Erythroblast (primary cell): ENCODE measurements around the gene CACNB1.
A peak's percentile ranks its signal among the peaks of the same experiment; 100 is the strongest.

Experiments
- DNase-seq, 2 experiments: peaks; one replicate each; lab custom pipeline; 2025; lab: John Stamatoyannopoulos, UW
- GATA1 ChIP-seq: IDR thresholded peaks from 2 replicates; pipeline ENCODE4 v1.6.1; 2011; ENCODE audit warnings: low read depth, mild to moderate bottlenecking, control low read depth, low read length, moderate library complexity
- POLR2A ChIP-seq: IDR thresholded peaks from 2 replicates; pipeline ENCODE4 v1.6.1; 2011; ENCODE audit warnings: mild to moderate bottlenecking, low read length

The CACNB1 gene

GRCh38 chr17:39197380-39198185, at the start of gene CACNB1:
Gene CACNB1 (minus strand): TSS chr17:39197669. CDS start chr17:39197495, 174 bp downstream.
- TF ChIP-seq GATA1 (no peak), POLR2A (no peak)
- DNase-seq: peak; percentile 47 to 59

GRCh38 chr17:39246274-39246673, 48.8 kb upstream of the CACNB1 start:
- no peak for TF ChIP-seq GATA1
- TF ChIP-seq POLR2A: no peak
- no peak for DNase-seq

- TF ChIP-seq POLR2A (no peak), GATA1 (no peak)
- peak; percentile 83 to 91 for DNase-seq
These were observed 47.4 kb upstream of the CACNB1 start for GRCh38 chr17:39244600-39245570.

DNA sequence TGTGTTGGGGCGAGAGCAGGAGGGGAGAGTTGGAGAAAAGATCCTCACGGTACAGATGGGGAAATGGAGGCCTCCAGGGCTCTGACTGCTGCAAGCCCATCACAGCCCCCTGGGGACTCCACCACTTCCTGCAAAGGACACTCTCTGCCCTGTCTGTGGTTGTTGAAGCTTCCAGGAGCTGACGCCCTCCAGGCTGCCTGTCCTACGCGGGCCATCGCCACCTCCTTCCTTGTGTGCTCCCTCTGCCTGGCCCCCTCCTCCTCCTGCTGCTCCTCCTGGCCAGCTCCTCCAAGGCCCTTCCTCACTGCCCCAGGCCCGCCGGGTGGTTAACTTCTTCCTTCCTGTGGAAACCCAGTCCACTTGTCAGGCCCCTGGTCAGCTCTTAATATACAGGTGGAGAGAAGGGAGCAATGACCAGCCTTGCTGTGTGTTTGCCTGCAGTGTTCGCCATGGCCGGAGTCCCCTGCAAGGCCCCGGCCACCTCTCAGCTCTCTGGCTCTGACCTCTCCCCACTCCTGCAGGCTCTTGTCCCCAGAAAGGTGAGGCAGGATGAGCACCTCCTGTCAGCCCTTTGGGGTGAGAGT, 46.6 kb upstream of the CACNB1 start:
- TF ChIP-seq GATA1 (no peak), POLR2A (no peak)
- no peak for DNase-seq

DNA sequence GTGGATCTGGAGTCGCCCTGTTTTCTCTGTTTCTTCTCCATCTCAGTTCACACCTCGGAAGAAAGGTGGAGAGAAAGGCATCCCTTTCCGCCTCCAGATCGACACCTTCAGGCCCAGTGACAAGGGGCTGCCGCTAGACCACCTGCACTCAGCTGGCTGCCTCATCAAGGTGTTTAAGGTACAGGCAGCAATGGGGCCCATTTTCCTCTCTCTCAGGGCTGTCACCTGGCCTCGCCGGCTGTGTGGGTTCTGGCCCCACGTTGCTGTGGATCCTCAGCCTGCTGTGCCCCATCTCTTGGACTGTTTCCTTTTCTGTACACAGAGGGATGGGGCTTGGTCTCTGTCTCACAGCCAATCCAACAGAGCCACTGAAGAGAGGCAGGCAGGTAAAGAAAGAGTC, 45.7 kb upstream of the CACNB1 start:
- TF ChIP-seq POLR2A (no peak), GATA1 (no peak)
- no peak for DNase-seq

DNA sequence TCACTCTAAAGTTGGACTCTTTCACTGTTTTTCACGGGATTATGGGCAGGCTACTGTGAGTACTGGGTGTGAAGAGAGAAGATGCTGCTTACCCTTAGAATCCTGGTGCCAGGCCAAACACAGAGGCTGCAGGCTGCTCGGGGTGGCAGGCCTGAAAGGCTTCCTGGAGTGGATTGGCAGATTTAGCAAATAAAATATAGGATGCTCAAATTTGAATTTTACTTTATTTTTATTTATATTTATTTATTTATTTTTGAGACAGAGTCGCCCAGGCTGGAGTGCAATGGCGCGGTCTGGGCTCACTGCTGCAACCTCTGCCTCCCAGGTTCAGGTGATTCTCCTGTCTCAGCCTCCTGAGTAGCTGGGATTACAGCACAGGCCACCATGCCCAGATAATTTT, 43.2 kb upstream of the CACNB1 start:
- no peak for DNase-seq
- TF ChIP-seq GATA1: no peak
- no peak for TF ChIP-seq POLR2A

DNA sequence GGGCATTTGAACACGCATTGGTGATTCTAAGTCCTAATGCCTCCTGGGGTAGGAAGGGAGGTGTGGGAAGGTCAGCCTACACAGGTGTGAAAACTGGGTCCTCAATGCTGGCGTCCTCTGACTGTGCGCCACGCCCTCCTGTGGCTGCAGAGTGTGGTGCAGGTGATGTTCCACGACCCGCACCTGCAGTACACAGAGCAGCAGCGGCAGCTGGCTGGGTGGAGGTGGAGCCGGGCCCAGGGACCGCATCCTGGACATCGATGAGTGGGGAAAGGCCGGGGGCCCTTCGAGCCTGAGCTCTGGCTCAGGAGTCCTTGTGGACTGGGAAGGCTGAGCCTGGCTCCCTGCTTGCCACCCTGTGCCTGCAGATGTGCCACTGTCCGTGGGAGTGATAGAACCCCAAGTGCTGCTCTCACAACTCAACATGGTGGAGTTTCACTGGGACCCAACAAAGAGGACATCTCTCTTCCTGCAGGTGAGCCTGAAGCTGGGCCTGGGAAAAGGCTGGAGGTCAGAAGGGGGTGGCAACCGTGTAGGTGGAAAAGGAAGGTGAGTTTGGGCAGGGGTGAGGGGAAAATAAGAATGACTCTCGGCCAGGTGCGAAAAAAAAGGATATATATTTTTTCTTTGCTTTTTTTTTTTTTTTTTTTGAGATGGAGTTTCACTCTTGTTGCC, 42.3 kb upstream of the CACNB1 start:
- no peak for TF ChIP-seq POLR2A
- TF ChIP-seq GATA1: no peak

GRCh38 chr17:39238311-39238972, 41.0 kb upstream of the CACNB1 start:
- DNase-seq: no peak
- TF ChIP-seq GATA1 (no peak), POLR2A (no peak)

More for the DNA sequence above, 42.3 kb upstream of the CACNB1 start:
- DNase-seq: peak; percentile 18 to 42

DNA sequence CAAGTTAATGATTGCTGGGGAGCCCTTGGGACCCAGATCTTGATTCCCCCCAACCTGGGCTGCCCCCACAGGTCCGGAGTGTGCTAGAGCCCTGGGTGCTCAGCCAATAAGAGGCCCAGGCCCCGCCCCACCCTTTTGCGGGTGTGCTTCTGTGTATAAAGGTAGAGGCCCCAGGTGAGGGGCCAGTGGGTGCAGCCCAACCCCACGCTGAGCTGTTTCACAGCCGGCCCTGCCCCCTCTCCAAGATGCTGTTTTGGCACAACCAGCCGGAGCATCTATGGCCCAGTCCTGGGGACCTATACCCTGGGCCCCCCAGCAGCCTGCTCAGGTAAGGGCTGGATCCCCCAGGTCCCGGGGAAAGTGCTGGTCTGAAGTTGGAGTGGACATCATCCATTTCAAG, 40.1 kb upstream of the CACNB1 start:
- DNase-seq: no peak
- TF ChIP-seq POLR2A (no peak), GATA1 (no peak)

DNA sequence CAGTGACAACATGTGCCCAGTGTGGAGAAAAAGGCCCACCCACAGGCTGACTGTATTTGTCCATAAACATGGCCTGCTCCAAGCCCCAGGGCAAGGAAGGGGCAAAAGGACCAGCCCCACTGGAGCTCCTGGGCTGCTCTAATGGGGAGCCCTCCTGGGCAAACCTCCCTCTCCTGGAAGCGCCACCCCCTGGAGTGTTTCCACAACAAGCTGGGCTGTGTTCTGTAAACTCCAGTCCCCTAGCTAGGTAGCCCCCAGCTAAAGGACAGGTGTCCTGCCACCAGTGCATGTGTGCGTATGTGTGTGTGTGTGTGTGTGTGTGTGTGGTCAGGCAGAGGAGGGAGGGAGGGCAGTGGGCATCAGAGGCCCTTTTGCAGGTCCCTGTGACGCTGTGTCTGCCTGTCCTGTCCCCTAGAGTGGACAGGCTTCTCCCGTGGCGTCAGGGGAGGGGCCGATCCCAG, 39.5 kb upstream of the CACNB1 start:
- no peak for DNase-seq

GRCh38 chr17:39236450-39236927, 39.0 kb upstream of the CACNB1 start:
- DNase-seq: no peak

More for the DNA sequence above, 39.5 kb upstream of the CACNB1 start:
- TF ChIP-seq GATA1 (no peak), POLR2A (no peak)

DNA sequence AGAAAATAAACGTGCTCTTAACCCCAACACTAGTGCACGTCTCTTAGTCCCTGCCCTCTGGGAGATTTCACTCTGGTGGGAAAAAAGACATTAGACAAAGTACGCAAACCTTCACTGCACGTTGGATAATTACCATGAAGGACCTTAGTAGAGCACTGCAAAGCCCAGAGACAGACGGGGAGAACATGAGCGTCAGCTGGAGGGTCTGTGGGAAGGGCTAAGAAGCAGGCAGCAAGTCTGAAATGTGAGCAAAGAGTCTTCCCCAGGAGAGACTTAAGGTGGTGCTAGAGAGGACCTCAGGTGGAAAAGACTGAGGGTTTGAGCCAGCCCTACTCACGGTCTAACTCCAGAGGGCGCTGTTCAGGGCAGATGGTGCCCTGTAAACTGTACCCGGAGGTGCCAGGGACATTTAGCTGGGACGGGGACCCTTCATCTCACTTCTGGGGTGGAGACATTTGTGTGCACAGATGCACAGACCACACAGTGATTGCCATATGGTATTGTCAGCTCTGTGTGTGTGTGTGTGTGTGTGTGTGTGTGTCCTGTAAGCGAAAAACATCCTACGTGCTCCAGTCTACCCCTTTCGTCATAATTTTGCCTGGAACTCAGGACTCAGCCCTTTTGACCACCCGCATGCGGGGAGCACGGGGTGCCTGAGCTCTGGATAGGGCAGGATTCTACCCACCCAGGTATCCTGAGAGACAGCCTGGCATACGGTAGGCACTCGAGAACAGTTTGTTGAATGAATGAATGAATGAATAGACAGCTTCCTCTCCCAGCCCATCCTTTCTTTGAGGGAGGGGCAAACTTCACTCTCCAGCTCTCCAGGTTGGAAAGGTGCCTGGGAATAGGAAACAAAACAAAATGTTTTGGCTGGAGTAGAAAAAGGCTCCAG, 38.3 kb upstream of the CACNB1 start:
- no peak for TF ChIP-seq POLR2A
- TF ChIP-seq GATA1: no peak
- peak; percentile 71 to 74 for DNase-seq

More at GRCh38 chr17:39236450-39236927, 39.0 kb upstream of the CACNB1 start:
- TF ChIP-seq GATA1 (no peak), POLR2A (no peak)
